SK-N-MC (cell line): Measurements from ENCODE around the gene GDPD5.

ENCODE experiments used
- DNase-seq: peaks from one replicate; pipeline ENCODE4 v3.0.0-alpha.2; 2011; ENCODE audit warnings: low read depth, low spot score
- H3K27ac ChIP-seq: fragments of 200-600 bp; sonication (generic); 2 replicates; pipeline ENCODE4 v1.5.1; 2016; ENCODE audit warnings: mixed run types
- H3K36me3 ChIP-seq: fragments of 200-600 bp; sonication (generic); 2 replicates; pipeline ENCODE4 v1.6.1; 2017; ENCODE audit warnings: antibody characterized with exemption, low read length, mixed read lengths; ENCODE audit not compliant: insufficient read depth
- H3K4me3 ChIP-seq: fragments of 200-600 bp; sonication (generic); 2 replicates; pipeline ENCODE4 v1.5.1; 2016
- H3K9ac ChIP-seq: fragments of 200-600 bp; sonication (generic); 2 replicates; pipeline ENCODE4 v1.8.0; 2017; ENCODE audit warnings: mixed run types, mixed read lengths; ENCODE audit not compliant: insufficient read length
- H3K9me3 ChIP-seq: fragments of 200-600 bp; sonication (generic); 2 replicates; pipeline ENCODE4 v1.6.1; 2017; ENCODE audit warnings: low read depth, mild to moderate bottlenecking, antibody characterized with exemption, low read length, moderate library complexity, mixed read lengths
- EZH2 ChIP-seq: fragments of 200-600 bp; sonication (generic); IDR thresholded peaks from one replicate; pipeline ENCODE4 v1.6.1; 2017; ENCODE audit warnings: antibody characterized with exemption
- FOXP2 ChIP-seq: optimal IDR thresholded peaks from 2 replicates; pipeline ENCODE3; 2011; ENCODE audit warnings: mild to moderate bottlenecking, moderate library complexity; ENCODE audit not compliant: insufficient read depth; ENCODE audit errors: extremely low read length, control extremely low read depth
- POLR2AphosphoS5 ChIP-seq: IDR thresholded peaks from 2 replicates; pipeline ENCODE4 v1.6.1; 2012; ENCODE audit warnings: mild to moderate bottlenecking, low read depth, low read length, borderline replicate concordance

The GDPD5 gene

GRCh38 chr11:75505916-75506692 is 19.6 kb downstream of the GDPD5 start:
- no peak overlapping the region for H3K4me3 ChIP-seq
- H3K9ac ChIP-seq = no peak overlapping the region
- no peak for DNase-seq
- TF ChIP-seq EZH2 (no peak), FOXP2 (no peak), POLR2AphosphoS5 (no peak)
- H3K9me3 ChIP-seq = no peaks in the 10 kb centered on the region
- no peaks in the 10 kb centered on the region for H3K36me3 ChIP-seq
- H3K27ac ChIP-seq = no peak overlapping the region

GRCh38 chr11:75504501-75504900 is 21.2 kb downstream of the GDPD5 start:
- Histone ChIP-seq H3K9me3 (no peaks in the 10 kb centered on the region), H3K9ac (no peak overlapping the region), H3K4me3 (no peak overlapping the region), H3K27ac (no peak overlapping the region), H3K36me3 (no peaks in the 10 kb centered on the region)
- TF ChIP-seq EZH2 (no peak), FOXP2 (no peak)
- no peak for DNase-seq

- Histone ChIP-seq H3K36me3 (no peaks in the 10 kb centered on the region), H3K4me3 (no peak overlapping the region), H3K9ac (no peak overlapping the region), H3K9me3 (no peaks in the 10 kb centered on the region), H3K27ac (no peak overlapping the region)
- TF ChIP-seq POLR2AphosphoS5 (no peak), EZH2 (no peak), FOXP2 (no peak)
- no peak for DNase-seq
Observed at GRCh38 chr11:75503531-75504099, 22.1 kb downstream of the GDPD5 start.

- H3K36me3 ChIP-seq = no peaks in the 10 kb centered on the region
- TF ChIP-seq FOXP2 = no peak
- no peak for TF ChIP-seq POLR2AphosphoS5
- no peak for TF ChIP-seq EZH2
- H3K9ac ChIP-seq = no peak overlapping the region
- no peak overlapping the region for H3K4me3 ChIP-seq
- no peaks in the 10 kb centered on the region for H3K9me3 ChIP-seq
- H3K27ac ChIP-seq = no peak overlapping the region
- DNase-seq = no peak
Observed at GRCh38 chr11:75502138-75502537, 23.6 kb downstream of the GDPD5 start.

GRCh38 chr11:75500742-75501141 is 25.0 kb downstream of the GDPD5 start:
- no peak for DNase-seq
- Histone ChIP-seq H3K27ac (no peak overlapping the region), H3K4me3 (no peak overlapping the region), H3K9ac (no peak overlapping the region), H3K36me3 (no peaks in the 10 kb centered on the region), H3K9me3 (no peaks in the 10 kb centered on the region)
- no peak for TF ChIP-seq EZH2
- TF ChIP-seq POLR2AphosphoS5 = no peak
- TF ChIP-seq FOXP2 = no peak

GRCh38 chr11:75499423-75500190 is 26.1 kb downstream of the GDPD5 start:
- Histone ChIP-seq H3K27ac (no peak overlapping the region), H3K36me3 (no peaks in the 10 kb centered on the region), H3K9me3 (no peaks in the 10 kb centered on the region), H3K4me3 (no peak overlapping the region), H3K9ac (no peak overlapping the region)
- no peak for TF ChIP-seq EZH2
- TF ChIP-seq POLR2AphosphoS5 = no peak
- no peak for TF ChIP-seq FOXP2
- DNase-seq = no peak

GRCh38 chr11:75498556-75499255 is 27.0 kb downstream of the GDPD5 start:
- Histone ChIP-seq H3K9ac (no peak overlapping the region), H3K36me3 (no peaks in the 10 kb centered on the region), H3K4me3 (no peak overlapping the region), H3K9me3 (no peaks in the 10 kb centered on the region), H3K27ac (no peak overlapping the region)
- DNase-seq = no peak
- TF ChIP-seq EZH2 = no peak
- TF ChIP-seq POLR2AphosphoS5 = no peak
- TF ChIP-seq FOXP2 = no peak

GRCh38 chr11:75497788-75498409 is 27.8 kb downstream of the GDPD5 start:
- no peaks in the 10 kb centered on the region for H3K36me3 ChIP-seq
- no peaks in the 10 kb centered on the region for H3K9me3 ChIP-seq
- DNase-seq = no peak
- TF ChIP-seq POLR2AphosphoS5 (no peak), FOXP2 (no peak), EZH2 (no peak)
- H3K9ac ChIP-seq = no peak overlapping the region
- no peak overlapping the region for H3K27ac ChIP-seq
- H3K4me3 ChIP-seq = no peak overlapping the region
